ENCODE measurements around the gene PRPSAP2.
"Not testable (repeated sequence)": the region's sequence is repeated elsewhere in the genome, so short reads cannot be mapped to it uniquely, and the experiment has no call there.

The PRPSAP2 gene

GRCh38 chr17:18921912-18922451 is 64.1 kb downstream of the PRPSAP2 start:
- Histone ChIP-seq H3K36me3 (ENCODE audit: insufficient read depth, low read length) (peaks cover under 1% of the 10 kb centered on the region), H3K27me3 (ENCODE audit: control insufficient read depth in 1 of 2, insufficient read depth in 2 of 2, low read length in 2 of 2) (no peaks in the 10 kb centered on the region), H3K4me1 (ENCODE audit: insufficient read depth, low read length) (peaks cover 26% of the 10 kb centered on the region), H3K27ac (ENCODE audit: low read depth, low read length) (peak overlapping the region; percentile 40), H3K9me3 (ENCODE audit: low read length) (no peaks in the 10 kb centered on the region), H3K4me3 (ENCODE audit: low read depth in 1 of 2, low read length in 2 of 2) (no peak overlapping the region), H3K9ac (ENCODE audit: low read length) (no peak overlapping the region)

GRCh38 chr17:18922596-18922995 is 64.7 kb downstream of the PRPSAP2 start:
- H3K9me3 ChIP-seq (ENCODE audit: low read length); H3K27me3 ChIP-seq (ENCODE audit: control insufficient read depth in 1 of 2, insufficient read depth in 2 of 2, low read length in 2 of 2); H3K27ac ChIP-seq (ENCODE audit: low read depth, low read length); H3K9ac ChIP-seq (ENCODE audit: low read length); H3K36me3 ChIP-seq (ENCODE audit: insufficient read depth, low read length); H3K4me3 ChIP-seq (ENCODE audit: low read depth in 1 of 2, low read length in 2 of 2): not testable (repeated sequence)
- peaks cover 26% of the 10 kb centered on the region for H3K4me1 ChIP-seq (ENCODE audit: insufficient read depth, low read length)

- H3K27me3 ChIP-seq (ENCODE audit: control insufficient read depth in 1 of 2, insufficient read depth in 2 of 2, low read length in 2 of 2) = no peaks in the 10 kb centered on the region
- no peaks in the 10 kb centered on the region for H3K9me3 ChIP-seq (ENCODE audit: low read length)
- no peak overlapping the region for H3K9ac ChIP-seq (ENCODE audit: low read length)
- peaks cover 17% of the 10 kb centered on the region for H3K4me1 ChIP-seq (ENCODE audit: insufficient read depth, low read length)
- peaks cover 8% of the 10 kb centered on the region for H3K36me3 ChIP-seq (ENCODE audit: insufficient read depth, low read length)
- no peak overlapping the region for H3K4me3 ChIP-seq (ENCODE audit: low read depth in 1 of 2, low read length in 2 of 2)
- H3K27ac ChIP-seq (ENCODE audit: low read depth, low read length) = no peak overlapping the region
Observed at GRCh38 chr17:18925187-18925586, 67.3 kb downstream of the PRPSAP2 start.

GRCh38 chr17:18928628-18929125 is 70.7 kb downstream of the PRPSAP2 start:
- peaks cover 7% of the 10 kb centered on the region for H3K4me1 ChIP-seq (ENCODE audit: insufficient read depth, low read length)

GRCh38 chr17:18932360-18933055 is 74.6 kb downstream of the PRPSAP2 start:
- Histone ChIP-seq H3K4me1 (ENCODE audit: insufficient read depth, low read length) (peaks cover 7% of the 10 kb centered on the region), H3K9ac (ENCODE audit: low read length) (no peak overlapping the region), H3K36me3 (ENCODE audit: insufficient read depth, low read length) (peaks cover 16% of the 10 kb centered on the region), H3K27me3 (ENCODE audit: control insufficient read depth in 1 of 2, insufficient read depth in 2 of 2, low read length in 2 of 2) (no peaks in the 10 kb centered on the region), H3K27ac (ENCODE audit: low read depth, low read length) (no peak overlapping the region), H3K4me3 (ENCODE audit: low read depth in 1 of 2, low read length in 2 of 2) (no peak overlapping the region), H3K9me3 (ENCODE audit: low read length) (no peaks in the 10 kb centered on the region)

More at GRCh38 chr17:18928628-18929125, 70.7 kb downstream of the PRPSAP2 start:
- no peaks in the 10 kb centered on the region for H3K9me3 ChIP-seq (ENCODE audit: low read length)
- no peak overlapping the region for H3K9ac ChIP-seq (ENCODE audit: low read length)
- no peaks in the 10 kb centered on the region for H3K27me3 ChIP-seq (ENCODE audit: control insufficient read depth in 1 of 2, insufficient read depth in 2 of 2, low read length in 2 of 2)
- no peak overlapping the region for H3K4me3 ChIP-seq (ENCODE audit: low read depth in 1 of 2, low read length in 2 of 2)
- H3K36me3 ChIP-seq (ENCODE audit: insufficient read depth, low read length) = peaks cover 16% of the 10 kb centered on the region
- H3K27ac ChIP-seq (ENCODE audit: low read depth, low read length) = no peak overlapping the region

- Histone ChIP-seq H3K27ac (ENCODE audit: low read depth, low read length) (no peak overlapping the region), H3K9me3 (ENCODE audit: low read length) (no peaks in the 10 kb centered on the region), H3K9ac (ENCODE audit: low read length) (no peak overlapping the region), H3K27me3 (ENCODE audit: control insufficient read depth in 1 of 2, insufficient read depth in 2 of 2, low read length in 2 of 2) (no peaks in the 10 kb centered on the region), H3K4me1 (ENCODE audit: insufficient read depth, low read length) (peaks cover 7% of the 10 kb centered on the region), H3K36me3 (ENCODE audit: insufficient read depth, low read length) (peaks cover 16% of the 10 kb centered on the region), H3K4me3 (ENCODE audit: low read depth in 1 of 2, low read length in 2 of 2) (no peak overlapping the region)
Observed at GRCh38 chr17:18933102-18934058, 75.4 kb downstream of the PRPSAP2 start.

- H3K9ac ChIP-seq (ENCODE audit: low read length) = no peak overlapping the region
- no peak overlapping the region for H3K4me3 ChIP-seq (ENCODE audit: low read depth in 1 of 2, low read length in 2 of 2)
- H3K9me3 ChIP-seq (ENCODE audit: low read length) = no peaks in the 10 kb centered on the region
- no peak overlapping the region for H3K27ac ChIP-seq (ENCODE audit: low read depth, low read length)
- peaks cover 4% of the 10 kb centered on the region for H3K4me1 ChIP-seq (ENCODE audit: insufficient read depth, low read length)
- no peaks in the 10 kb centered on the region for H3K36me3 ChIP-seq (ENCODE audit: insufficient read depth, low read length)
- no peaks in the 10 kb centered on the region for H3K27me3 ChIP-seq (ENCODE audit: control insufficient read depth in 1 of 2, insufficient read depth in 2 of 2, low read length in 2 of 2)
Observed at GRCh38 chr17:18937981-18938691, 80.2 kb downstream of the PRPSAP2 start.

- Histone ChIP-seq H3K9ac (ENCODE audit: low read length) (no peak overlapping the region), H3K4me1 (ENCODE audit: insufficient read depth, low read length) (no peaks in the 10 kb centered on the region), H3K9me3 (ENCODE audit: low read length) (no peaks in the 10 kb centered on the region), H3K36me3 (ENCODE audit: insufficient read depth, low read length) (no peaks in the 10 kb centered on the region), H3K27ac (ENCODE audit: low read depth, low read length) (no peak overlapping the region), H3K27me3 (ENCODE audit: control insufficient read depth in 1 of 2, insufficient read depth in 2 of 2, low read length in 2 of 2) (no peaks in the 10 kb centered on the region), H3K4me3 (ENCODE audit: low read depth in 1 of 2, low read length in 2 of 2) (no peak overlapping the region)
Observed at GRCh38 chr17:18938692-18939023, 80.7 kb downstream of the PRPSAP2 start.

- no peak overlapping the region for H3K27ac ChIP-seq (ENCODE audit: low read depth, low read length)
- no peaks in the 10 kb centered on the region for H3K9me3 ChIP-seq (ENCODE audit: low read length)
- H3K27me3 ChIP-seq (ENCODE audit: control insufficient read depth in 1 of 2, insufficient read depth in 2 of 2, low read length in 2 of 2) = no peaks in the 10 kb centered on the region
- H3K4me3 ChIP-seq (ENCODE audit: low read depth in 1 of 2, low read length in 2 of 2) = no peak overlapping the region
- H3K36me3 ChIP-seq (ENCODE audit: insufficient read depth, low read length) = no peaks in the 10 kb centered on the region
- H3K9ac ChIP-seq (ENCODE audit: low read length) = no peak overlapping the region
- no peaks in the 10 kb centered on the region for H3K4me1 ChIP-seq (ENCODE audit: insufficient read depth, low read length)
Observed at GRCh38 chr17:18944646-18945045, 86.7 kb downstream of the PRPSAP2 start.

- Histone ChIP-seq H3K9ac (ENCODE audit: low read length) (no peak overlapping the region), H3K27me3 (ENCODE audit: control insufficient read depth in 1 of 2, insufficient read depth in 2 of 2, low read length in 2 of 2) (no peaks in the 10 kb centered on the region), H3K4me3 (ENCODE audit: low read depth in 1 of 2, low read length in 2 of 2) (no peak overlapping the region), H3K36me3 (ENCODE audit: insufficient read depth, low read length) (no peaks in the 10 kb centered on the region), H3K9me3 (ENCODE audit: low read length) (no peaks in the 10 kb centered on the region), H3K4me1 (ENCODE audit: insufficient read depth, low read length) (no peaks in the 10 kb centered on the region), H3K27ac (ENCODE audit: low read depth, low read length) (no peak overlapping the region)
Observed at GRCh38 chr17:18946536-18946935, 88.6 kb downstream of the PRPSAP2 start.

GRCh38 chr17:18947866-18948265 is 89.9 kb downstream of the PRPSAP2 start:
- Histone ChIP-seq H3K9me3 (ENCODE audit: low read length) (no peaks in the 10 kb centered on the region), H3K27ac (ENCODE audit: low read depth, low read length) (no peak overlapping the region), H3K36me3 (ENCODE audit: insufficient read depth, low read length) (no peaks in the 10 kb centered on the region), H3K9ac (ENCODE audit: low read length) (no peak overlapping the region), H3K4me3 (ENCODE audit: low read depth in 1 of 2, low read length in 2 of 2) (no peak overlapping the region), H3K4me1 (ENCODE audit: insufficient read depth, low read length) (no peaks in the 10 kb centered on the region), H3K27me3 (ENCODE audit: control insufficient read depth in 1 of 2, insufficient read depth in 2 of 2, low read length in 2 of 2) (no peaks in the 10 kb centered on the region)

Data from muscle layer of colon (tissue), 2 donors.